Peyer's patch (tissue), 4 donors: ENCODE results near the gene ASCC2. TPM values are rescaled to one million over a fixed set of nuclear protein-coding genes. Genes with fewer than 3 reads are reported as not detected.
"Not testable (repeated sequence)": the region's sequence is repeated elsewhere in the genome, so short reads cannot be mapped to it uniquely, and the experiment has no call there.

Source experiments
- DNase-seq, 3 donors: peaks; one replicate each; pipeline ENCODE4 v3.0.0-alpha.2; 2017 to 2019
- H3K27ac ChIP-seq, 4 donors: fragments of 200-600 bp; sonication (generic); one replicate each; pipeline ENCODE4 v1.5.1; 2016 to 2019
- H3K27me3 ChIP-seq, 2 donors: fragments of 200-600 bp; sonication (generic); one replicate each; pipeline ENCODE4 v1.5.1; 2019
- H3K36me3 ChIP-seq, 3 donors: fragments of 200-600 bp; sonication (generic); one replicate each; pipeline ENCODE4 v1.5.1; 2016 to 2019
- H3K4me1 ChIP-seq, 4 donors: fragments of 200-600 bp; sonication (generic); one replicate each; pipeline ENCODE4 v1.5.1; 2016 to 2019
- H3K4me3 ChIP-seq, 4 donors: fragments of 200-600 bp; sonication (generic); 1 replicate in 3 of 4; 2 replicates in 1 of 4; pipeline ENCODE4 v1.5.1; 2016 to 2019; ENCODE audit warnings: mild to moderate bottlenecking in 1 of 4
- H3K9me3 ChIP-seq, 4 donors: fragments of 200-600 bp; sonication (generic); one replicate each; pipeline ENCODE4 v1.5.1; 2016 to 2019; ENCODE audit warnings: mild to moderate bottlenecking in 1 of 4
- POLR2A ChIP-seq, 2 donors: fragments of 450-650 bp; IDR thresholded peaks; one replicate each; pipeline ENCODE4 v1.5.1; 2017; ENCODE audit warnings: antibody characterized with exemption in 2 of 2, mild to moderate bottlenecking in 2 of 2, moderate library complexity in 2 of 2
- total RNA-seq, 4 donors: library from RNA; depleted of rRNA; stranded (reverse); fragments of >200 nt; gene quantifications; one replicate each; pipeline ENCODE4 v1.1.0, GENCODE V29; 2016
- TF ChIP-seq, protein P1 (sequence below), 6 experiments: fragments of 450-650 bp in 4 of 6; fragments of 200-600 bp in 2 of 6; sonication (generic) in 1 of 6; IDR thresholded peaks; one replicate each; pipeline ENCODE4 v1.5.1; 2017 to 2019; ENCODE audit warnings: antibody characterized with exemption in 6 of 6, mild to moderate bottlenecking in 3 of 6, moderate library complexity in 1 of 6

ASCC2 gene
- total RNA-seq, 4 donors from 2014 or later: 47.5 to 91.6 (median 78.4) TPM

DNA sequence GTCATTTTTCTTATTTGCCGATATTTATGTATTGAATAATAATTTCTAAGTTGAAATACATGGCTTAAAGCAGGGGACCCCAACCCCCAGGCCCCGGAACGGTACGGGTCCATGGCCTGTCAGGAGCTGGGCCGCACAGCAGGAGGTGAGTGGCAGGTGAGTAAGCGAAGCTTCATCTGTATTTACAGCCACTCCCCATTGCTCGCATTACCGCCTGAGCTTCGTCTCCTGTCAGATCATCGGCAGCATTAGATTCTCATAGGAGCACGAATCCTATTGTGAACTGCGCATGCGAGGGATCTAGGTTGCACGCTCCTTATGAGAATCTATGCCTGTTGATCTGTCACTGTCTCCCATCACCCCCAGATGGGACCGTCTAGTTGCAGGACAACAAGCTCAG lies 75.8 kb downstream of the ASCC2 start:
- TF ChIP-seq POLR2A (IDR thresholded peaks at IDR 0.05): no peak
- TF ChIP-seq, protein P1, sequence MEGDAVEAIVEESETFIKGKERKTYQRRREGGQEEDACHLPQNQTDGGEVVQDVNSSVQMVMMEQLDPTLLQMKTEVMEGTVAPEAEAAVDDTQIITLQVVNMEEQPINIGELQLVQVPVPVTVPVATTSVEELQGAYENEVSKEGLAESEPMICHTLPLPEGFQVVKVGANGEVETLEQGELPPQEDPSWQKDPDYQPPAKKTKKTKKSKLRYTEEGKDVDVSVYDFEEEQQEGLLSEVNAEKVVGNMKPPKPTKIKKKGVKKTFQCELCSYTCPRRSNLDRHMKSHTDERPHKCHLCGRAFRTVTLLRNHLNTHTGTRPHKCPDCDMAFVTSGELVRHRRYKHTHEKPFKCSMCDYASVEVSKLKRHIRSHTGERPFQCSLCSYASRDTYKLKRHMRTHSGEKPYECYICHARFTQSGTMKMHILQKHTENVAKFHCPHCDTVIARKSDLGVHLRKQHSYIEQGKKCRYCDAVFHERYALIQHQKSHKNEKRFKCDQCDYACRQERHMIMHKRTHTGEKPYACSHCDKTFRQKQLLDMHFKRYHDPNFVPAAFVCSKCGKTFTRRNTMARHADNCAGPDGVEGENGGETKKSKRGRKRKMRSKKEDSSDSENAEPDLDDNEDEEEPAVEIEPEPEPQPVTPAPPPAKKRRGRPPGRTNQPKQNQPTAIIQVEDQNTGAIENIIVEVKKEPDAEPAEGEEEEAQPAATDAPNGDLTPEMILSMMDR (IDR thresholded peaks at IDR 0.05): no peak
- Histone ChIP-seq H3K4me1 (peaks cover 0 to 8% (median 0%) of the 10 kb centered on the region in 4 donors), H3K4me3 (no peak overlapping the region), H3K27me3 (no peaks in the 10 kb centered on the region), H3K9me3 (no peaks in the 10 kb centered on the region), H3K27ac (no peak overlapping the region), H3K36me3 (no peaks in the 10 kb centered on the region)
- DNase-seq: no peak

DNA sequence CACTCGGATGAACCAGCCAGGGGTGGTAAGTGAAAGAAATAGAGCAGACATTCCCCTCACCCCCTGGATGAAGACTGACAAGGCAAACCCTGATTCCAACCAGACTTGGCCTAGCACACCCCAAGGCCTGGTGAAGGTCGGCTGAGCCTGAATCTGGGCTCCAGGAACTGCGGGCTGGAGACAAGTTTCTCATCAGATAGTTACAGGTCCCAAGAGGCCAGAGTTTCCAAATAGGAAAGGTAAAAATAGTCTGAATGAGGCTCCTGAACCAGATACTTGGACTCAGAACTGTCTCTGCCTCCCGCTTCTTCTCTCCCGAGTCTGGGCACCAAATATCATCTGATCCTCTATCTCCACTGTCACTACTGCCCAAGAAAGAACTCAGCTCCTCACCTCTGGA lies 79.1 kb downstream of the ASCC2 start:
- Histone ChIP-seq H3K27ac (no peak overlapping the region), H3K4me1 (no peaks in the 10 kb centered on the region), H3K9me3 (no peaks in the 10 kb centered on the region), H3K27me3 (no peaks in the 10 kb centered on the region), H3K36me3 (no peaks in the 10 kb centered on the region), H3K4me3 (no peak overlapping the region)
- no peak for DNase-seq
- TF ChIP-seq, protein P1 (IDR thresholded peaks at IDR 0.05): no peak
- TF ChIP-seq POLR2A (IDR thresholded peaks at IDR 0.05): no peak

DNA sequence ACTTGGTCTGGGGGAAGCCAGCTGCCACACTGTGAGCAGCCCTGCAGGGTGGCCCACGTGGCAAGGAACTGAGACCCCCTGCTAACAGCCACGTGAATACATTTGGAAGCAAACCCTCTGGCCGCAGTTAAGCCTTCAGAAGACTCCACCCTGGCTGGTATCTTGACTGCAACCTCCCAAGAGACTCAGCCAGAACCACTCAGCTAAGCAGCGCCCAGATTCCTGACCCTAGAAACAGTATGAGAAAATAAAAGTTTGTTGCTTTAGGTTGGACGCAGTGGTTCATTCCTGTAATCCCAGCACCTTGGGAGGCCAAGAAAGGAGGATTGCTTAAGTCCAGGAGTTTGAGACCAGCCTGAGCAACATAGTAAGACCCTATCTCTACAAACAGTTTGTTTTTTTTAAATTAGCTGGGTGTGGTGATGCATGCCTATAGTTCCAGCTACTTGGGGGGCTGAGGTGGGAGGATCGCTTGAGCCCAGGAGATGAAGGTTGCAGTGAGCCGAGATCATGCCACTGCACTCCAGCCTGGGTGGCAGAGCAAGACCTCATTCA lies 79.9 kb downstream of the ASCC2 start:
- no peak for DNase-seq
- Histone ChIP-seq H3K36me3 (no peaks in the 10 kb centered on the region), H3K4me1 (no peaks in the 10 kb centered on the region), H3K27me3 (no peaks in the 10 kb centered on the region), H3K27ac (no peak overlapping the region), H3K4me3 (no peak overlapping the region), H3K9me3 (no peaks in the 10 kb centered on the region)
- TF ChIP-seq POLR2A (IDR thresholded peaks at IDR 0.05): no peak
- TF ChIP-seq, protein P1 (IDR thresholded peaks at IDR 0.05): no peak

DNA sequence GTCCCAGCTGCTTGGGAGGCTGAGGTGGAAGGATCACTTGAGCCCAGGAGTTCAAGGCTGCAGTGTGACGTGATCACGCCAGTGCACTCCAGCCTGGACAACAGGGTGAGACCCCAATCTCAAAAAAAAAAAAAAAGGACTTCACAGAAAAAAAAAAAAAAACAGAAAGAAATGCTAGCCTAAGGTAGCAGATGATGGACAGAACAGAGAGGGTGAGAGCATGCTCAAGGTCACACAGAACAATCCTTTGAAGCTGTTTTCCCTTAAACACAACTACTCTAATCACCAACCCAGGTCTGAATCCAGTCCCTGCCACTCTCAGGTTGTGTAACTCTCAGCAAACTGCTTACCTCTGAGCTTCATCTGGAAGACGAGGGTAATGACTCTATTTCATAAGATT lies 81.0 kb downstream of the ASCC2 start:
- DNase-seq: no peak
- no peaks in the 10 kb centered on the region for H3K27me3 ChIP-seq
- H3K27ac ChIP-seq: no peak overlapping the region
- TF ChIP-seq, protein P1 (IDR thresholded peaks at IDR 0.05): no peak
- TF ChIP-seq POLR2A (IDR thresholded peaks at IDR 0.05): no peak
- no peaks in the 10 kb centered on the region for H3K36me3 ChIP-seq
- H3K9me3 ChIP-seq: no peaks in the 10 kb centered on the region
- H3K4me3 ChIP-seq: no peak overlapping the region
- no peaks in the 10 kb centered on the region for H3K4me1 ChIP-seq

DNA sequence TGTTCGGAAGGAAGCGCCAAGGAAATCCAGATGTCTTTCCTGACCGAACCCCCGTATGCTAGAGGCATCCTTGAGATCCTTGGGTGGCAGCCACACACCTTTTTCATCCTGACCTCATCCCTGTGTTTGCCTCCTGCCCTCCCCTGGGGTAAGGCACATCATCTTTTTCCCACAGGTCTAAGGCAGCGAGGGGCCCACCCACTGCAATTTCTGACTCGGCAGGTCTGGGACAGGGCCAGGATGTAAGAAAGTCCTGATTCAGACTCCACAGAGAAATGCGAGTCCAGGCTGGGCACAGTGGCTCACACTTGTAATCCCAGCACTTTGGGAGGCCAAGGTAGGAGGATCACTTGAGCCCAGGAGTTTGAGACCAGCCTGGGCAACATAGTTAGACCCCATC lies 81.7 kb downstream of the ASCC2 start:
- TF ChIP-seq POLR2A (IDR thresholded peaks at IDR 0.05): no peak
- TF ChIP-seq, protein P1 (IDR thresholded peaks at IDR 0.05): no peak
- H3K4me1 ChIP-seq: no peaks in the 10 kb centered on the region
- DNase-seq: no peak
- H3K27ac ChIP-seq: no peak overlapping the region
- no peaks in the 10 kb centered on the region for H3K36me3 ChIP-seq
- H3K9me3 ChIP-seq: no peaks in the 10 kb centered on the region
- H3K4me3 ChIP-seq: no peak overlapping the region
- no peaks in the 10 kb centered on the region for H3K27me3 ChIP-seq

DNA sequence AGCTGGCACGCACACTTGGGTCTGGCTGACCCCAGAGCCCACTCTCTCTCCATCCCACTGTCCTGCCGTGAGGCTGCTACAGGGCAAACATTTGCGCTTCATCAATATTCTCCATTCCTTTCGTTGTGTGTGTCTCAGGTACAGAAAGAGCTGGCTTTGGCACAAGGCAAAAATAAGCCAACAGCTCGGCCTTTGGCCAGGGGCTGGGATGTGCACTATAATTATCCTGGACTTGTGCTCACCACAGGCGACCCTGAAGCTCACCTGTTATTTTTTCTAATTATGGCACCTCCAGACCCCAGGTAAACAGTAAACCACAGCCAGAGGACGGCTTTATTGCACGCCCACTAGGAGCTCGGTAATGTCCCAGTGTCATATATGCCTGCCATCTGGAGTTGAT lies 82.2 kb downstream of the ASCC2 start:
- Histone ChIP-seq H3K36me3 (no peaks in the 10 kb centered on the region), H3K4me1 (no peaks in the 10 kb centered on the region), H3K9me3 (no peaks in the 10 kb centered on the region), H3K27ac (no peak overlapping the region), H3K4me3 (no peak overlapping the region), H3K27me3 (no peaks in the 10 kb centered on the region)
- TF ChIP-seq, protein P1 (IDR thresholded peaks at IDR 0.05): no peak
- TF ChIP-seq POLR2A (IDR thresholded peaks at IDR 0.05): no peak
- DNase-seq: no peak

DNA sequence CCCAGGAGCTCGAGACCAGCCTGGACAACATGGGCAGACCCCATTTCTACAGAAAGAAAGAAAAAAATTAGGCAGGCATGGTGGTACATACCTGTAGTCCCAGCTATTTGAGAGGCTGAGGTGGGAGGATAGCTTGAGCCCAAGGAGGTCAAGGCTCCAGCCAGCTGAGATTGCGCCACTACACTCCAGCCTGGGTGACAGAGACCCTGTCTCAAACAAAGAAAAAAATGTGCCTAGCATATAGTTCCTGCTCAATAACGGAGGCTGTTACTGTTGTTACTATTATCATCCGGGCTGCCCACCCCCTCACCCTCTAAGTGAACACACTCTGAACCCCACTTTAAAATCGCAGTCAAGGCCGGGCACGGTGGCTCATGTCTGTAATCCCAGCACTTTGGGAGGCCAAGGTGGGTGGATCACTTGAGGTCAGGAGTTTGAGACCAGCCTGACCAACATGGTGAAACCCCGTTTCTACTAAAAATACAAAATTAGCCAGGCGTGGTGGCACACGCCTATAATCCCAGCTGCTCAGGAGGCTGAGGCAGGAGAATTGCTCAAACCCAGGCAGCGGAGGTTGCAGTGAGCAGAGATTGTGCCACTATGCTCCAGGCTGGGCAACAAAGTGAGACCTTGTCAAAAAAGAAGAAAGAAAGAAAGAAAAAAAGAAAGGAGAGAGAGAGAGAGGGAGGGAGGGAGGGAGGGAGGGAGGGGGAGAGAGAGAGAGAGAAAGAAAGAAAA lies 83.2 kb downstream of the ASCC2 start:
- DNase-seq, H3K36me3 ChIP-seq, H3K27me3 ChIP-seq, H3K4me3 ChIP-seq, H3K27ac ChIP-seq, H3K9me3 ChIP-seq, H3K4me1 ChIP-seq: not testable (repeated sequence)
